ENCODE results near the gene ELL.

ELL gene

DNA sequence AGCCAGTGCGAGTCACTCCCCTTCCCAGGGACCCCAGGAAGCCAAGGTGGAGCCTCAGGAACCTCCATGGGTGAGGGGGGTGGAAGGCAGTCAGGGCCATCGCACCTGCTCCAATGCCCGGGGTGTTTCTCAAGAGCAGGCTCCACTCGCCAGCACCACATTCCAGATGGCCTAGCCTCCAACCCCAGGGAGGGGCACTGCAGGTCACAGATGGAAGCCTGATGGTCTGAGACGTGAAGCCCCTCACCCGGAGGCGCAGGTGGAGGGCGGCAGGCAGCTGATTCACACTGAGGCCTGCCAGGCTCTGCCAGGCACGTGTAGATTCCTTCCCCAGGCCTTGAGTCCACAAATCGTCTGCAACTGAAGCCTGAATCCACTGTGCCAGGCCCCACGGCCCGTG is 61.0 kb downstream of the ELL start:
- H3K27ac ChIP-seq (replicated peaks): no peak overlapping the region
- TF ChIP-seq, protein P1, sequence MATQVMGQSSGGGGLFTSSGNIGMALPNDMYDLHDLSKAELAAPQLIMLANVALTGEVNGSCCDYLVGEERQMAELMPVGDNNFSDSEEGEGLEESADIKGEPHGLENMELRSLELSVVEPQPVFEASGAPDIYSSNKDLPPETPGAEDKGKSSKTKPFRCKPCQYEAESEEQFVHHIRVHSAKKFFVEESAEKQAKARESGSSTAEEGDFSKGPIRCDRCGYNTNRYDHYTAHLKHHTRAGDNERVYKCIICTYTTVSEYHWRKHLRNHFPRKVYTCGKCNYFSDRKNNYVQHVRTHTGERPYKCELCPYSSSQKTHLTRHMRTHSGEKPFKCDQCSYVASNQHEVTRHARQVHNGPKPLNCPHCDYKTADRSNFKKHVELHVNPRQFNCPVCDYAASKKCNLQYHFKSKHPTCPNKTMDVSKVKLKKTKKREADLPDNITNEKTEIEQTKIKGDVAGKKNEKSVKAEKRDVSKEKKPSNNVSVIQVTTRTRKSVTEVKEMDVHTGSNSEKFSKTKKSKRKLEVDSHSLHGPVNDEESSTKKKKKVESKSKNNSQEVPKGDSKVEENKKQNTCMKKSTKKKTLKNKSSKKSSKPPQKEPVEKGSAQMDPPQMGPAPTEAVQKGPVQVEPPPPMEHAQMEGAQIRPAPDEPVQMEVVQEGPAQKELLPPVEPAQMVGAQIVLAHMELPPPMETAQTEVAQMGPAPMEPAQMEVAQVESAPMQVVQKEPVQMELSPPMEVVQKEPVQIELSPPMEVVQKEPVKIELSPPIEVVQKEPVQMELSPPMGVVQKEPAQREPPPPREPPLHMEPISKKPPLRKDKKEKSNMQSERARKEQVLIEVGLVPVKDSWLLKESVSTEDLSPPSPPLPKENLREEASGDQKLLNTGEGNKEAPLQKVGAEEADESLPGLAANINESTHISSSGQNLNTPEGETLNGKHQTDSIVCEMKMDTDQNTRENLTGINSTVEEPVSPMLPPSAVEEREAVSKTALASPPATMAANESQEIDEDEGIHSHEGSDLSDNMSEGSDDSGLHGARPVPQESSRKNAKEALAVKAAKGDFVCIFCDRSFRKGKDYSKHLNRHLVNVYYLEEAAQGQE (IDR thresholded peaks at IDR 0.05; ENCODE audit: insufficient replicate concordance, low read depth): no peak
- TF ChIP-seq, protein P2, sequence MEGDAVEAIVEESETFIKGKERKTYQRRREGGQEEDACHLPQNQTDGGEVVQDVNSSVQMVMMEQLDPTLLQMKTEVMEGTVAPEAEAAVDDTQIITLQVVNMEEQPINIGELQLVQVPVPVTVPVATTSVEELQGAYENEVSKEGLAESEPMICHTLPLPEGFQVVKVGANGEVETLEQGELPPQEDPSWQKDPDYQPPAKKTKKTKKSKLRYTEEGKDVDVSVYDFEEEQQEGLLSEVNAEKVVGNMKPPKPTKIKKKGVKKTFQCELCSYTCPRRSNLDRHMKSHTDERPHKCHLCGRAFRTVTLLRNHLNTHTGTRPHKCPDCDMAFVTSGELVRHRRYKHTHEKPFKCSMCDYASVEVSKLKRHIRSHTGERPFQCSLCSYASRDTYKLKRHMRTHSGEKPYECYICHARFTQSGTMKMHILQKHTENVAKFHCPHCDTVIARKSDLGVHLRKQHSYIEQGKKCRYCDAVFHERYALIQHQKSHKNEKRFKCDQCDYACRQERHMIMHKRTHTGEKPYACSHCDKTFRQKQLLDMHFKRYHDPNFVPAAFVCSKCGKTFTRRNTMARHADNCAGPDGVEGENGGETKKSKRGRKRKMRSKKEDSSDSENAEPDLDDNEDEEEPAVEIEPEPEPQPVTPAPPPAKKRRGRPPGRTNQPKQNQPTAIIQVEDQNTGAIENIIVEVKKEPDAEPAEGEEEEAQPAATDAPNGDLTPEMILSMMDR (IDR thresholded peaks at IDR 0.05; ENCODE audit: insufficient read depth, low read length): no peak
- TF ChIP-seq POLR2AphosphoS5 (IDR thresholded peaks at IDR 0.05; ENCODE audit: low read depth) (no peak), SPI1 (IDR thresholded peaks at IDR 0.05; ENCODE audit: borderline replicate concordance, low read depth) (no peak), GABPA (IDR thresholded peaks at IDR 0.05; ENCODE audit: low read depth) (no peak)

DNA sequence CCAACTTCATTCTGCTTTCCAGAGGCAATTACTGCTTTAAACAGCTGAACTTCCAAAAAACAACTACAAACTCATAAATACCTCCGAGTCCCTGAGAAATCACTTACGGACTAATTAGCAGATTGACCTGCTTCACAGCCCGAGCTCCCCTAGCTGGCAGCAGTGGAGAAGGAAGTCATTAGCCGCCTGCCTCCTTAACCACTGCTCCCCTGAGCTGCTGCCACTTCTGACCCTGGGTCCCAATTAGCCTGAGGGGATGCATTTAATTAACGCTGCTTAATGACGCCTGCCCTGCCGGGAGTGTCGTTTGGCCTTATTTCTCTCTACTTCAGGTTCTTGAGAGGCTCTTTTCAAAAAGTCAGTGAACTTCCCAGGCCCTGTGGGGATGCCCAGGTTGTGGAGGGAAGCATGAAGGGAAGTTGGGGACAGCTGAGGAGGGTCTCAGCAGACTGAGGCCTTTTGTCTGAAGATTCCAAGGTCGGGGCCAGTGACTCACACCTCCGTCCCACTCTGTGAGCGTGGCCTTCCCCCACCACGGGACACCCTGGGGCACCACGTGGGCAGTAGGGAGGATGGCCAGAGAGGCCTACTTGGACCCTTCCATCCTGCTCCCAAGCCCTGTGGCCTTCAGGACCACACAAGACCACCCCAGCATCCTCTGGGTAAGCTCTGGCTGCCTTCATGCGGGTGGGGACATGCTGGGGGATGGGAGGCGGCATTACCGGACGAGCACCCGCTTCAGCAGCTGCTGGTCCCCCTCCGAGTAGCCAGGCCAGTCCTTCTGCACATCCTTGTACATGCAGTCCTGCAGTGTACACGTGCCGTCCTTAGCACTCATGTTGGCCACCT is 64.2 kb downstream of the ELL start:
- no peak for DNase-seq (ENCODE audit: low read depth in 1 of 2, low spot score in 1 of 2)
- no peak overlapping the region for H3K27ac ChIP-seq (replicated peaks)
- no peaks in the 10 kb centered on the region for H3K27me3 ChIP-seq (ENCODE audit: insufficient read depth, poor library complexity, severe bottlenecking)
- TF ChIP-seq SPI1 (IDR thresholded peaks at IDR 0.05; ENCODE audit: borderline replicate concordance, low read depth): no peak
- TF ChIP-seq, protein P1 (IDR thresholded peaks at IDR 0.05; ENCODE audit: insufficient replicate concordance, low read depth): no peak
- H3K4me3 ChIP-seq (replicated peaks; ENCODE audit: insufficient read depth, low read length): no peak overlapping the region

More for the DNA sequence above, 61.0 kb downstream of the ELL start:
- no peak for DNase-seq (ENCODE audit: low read depth in 1 of 2, low spot score in 1 of 2)
- Histone ChIP-seq H3K4me3 (replicated peaks; ENCODE audit: insufficient read depth, low read length) (no peak overlapping the region), H3K27me3 (ENCODE audit: insufficient read depth, poor library complexity, severe bottlenecking) (no peaks in the 10 kb centered on the region)

DNA sequence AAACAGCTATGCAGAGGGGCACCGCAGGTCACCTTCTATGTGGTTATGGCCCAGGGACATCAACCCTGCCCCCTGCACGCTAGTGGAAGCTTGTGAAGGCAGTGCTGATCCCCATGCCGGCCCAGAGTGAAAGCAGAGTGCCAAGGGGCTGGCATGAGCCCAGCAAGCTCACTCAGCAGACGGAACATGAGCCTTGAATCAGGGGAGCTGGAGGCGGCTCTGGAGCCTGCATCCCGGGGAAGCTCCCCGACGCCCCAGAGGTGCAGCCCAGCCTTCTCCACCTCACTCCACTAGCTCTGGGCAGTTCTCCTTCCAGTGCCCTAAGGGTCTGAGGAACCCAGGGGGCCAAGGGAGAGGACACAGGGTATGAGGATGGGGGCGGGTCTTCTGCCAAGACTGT is 64.9 kb downstream of the ELL start:
- DNase-seq (ENCODE audit: low read depth in 1 of 2, low spot score in 1 of 2): no peak
- TF ChIP-seq POLR2AphosphoS5 (IDR thresholded peaks at IDR 0.05; ENCODE audit: low read depth) (no peak), SPI1 (IDR thresholded peaks at IDR 0.05; ENCODE audit: borderline replicate concordance, low read depth) (no peak), GABPA (IDR thresholded peaks at IDR 0.05; ENCODE audit: low read depth) (no peak)
- TF ChIP-seq, protein P2 (IDR thresholded peaks at IDR 0.05; ENCODE audit: insufficient read depth, low read length): no peak
- TF ChIP-seq, protein P1 (IDR thresholded peaks at IDR 0.05; ENCODE audit: insufficient replicate concordance, low read depth): no peak
- no peaks in the 10 kb centered on the region for H3K27me3 ChIP-seq (ENCODE audit: insufficient read depth, poor library complexity, severe bottlenecking)
- H3K4me3 ChIP-seq (replicated peaks; ENCODE audit: insufficient read depth, low read length): no peak overlapping the region
- no peak overlapping the region for H3K27ac ChIP-seq (replicated peaks)

Measured in HL-60 (cell line).